OCI-LY3 (cell line): Measurements from ENCODE around the gene MAP3K5.

Experiments used
- H2AFZ ChIP-seq: fragments of 200-600, 300-600 bp; shearing (Covaris generic); 2 replicates; pipeline ENCODE4 v1.6.0; 2014; ENCODE audit warnings: antibody characterized with exemption, low read depth, low read length
- H3K27ac ChIP-seq: fragments of 200-600, 300-600 bp; sonication (generic); 2 replicates; pipeline ENCODE4 v1.5.1; 2014; ENCODE audit warnings: mild to moderate bottlenecking, low read length, moderate library complexity, mixed read lengths
- H3K27me3 ChIP-seq: fragments of 200-600, 300-600 bp; sonication (generic); 2 replicates; pipeline ENCODE4 v1.6.1; 2014; ENCODE audit warnings: low read depth, low read length, mixed read lengths
- H3K36me3 ChIP-seq: fragments of 200-600, 300-600 bp; sonication (generic); replicated peaks from 2 replicates; pipeline ENCODE3; 2014; ENCODE audit warnings: low read depth, low read length, mixed read lengths
- H3K4me1 ChIP-seq: fragments of 300-600, 200-600 bp; sonication (generic); 2 replicates; pipeline ENCODE4 v1.6.1; 2014; ENCODE audit warnings: low read length, mixed read lengths
- H3K4me2 ChIP-seq: fragments of 200-600, 300-600 bp; sonication (generic); 2 replicates; pipeline ENCODE4 v1.6.1; 2014; ENCODE audit warnings: low read length, mixed read lengths
- H3K4me3 ChIP-seq: fragments of 300-600, 200-600 bp; sonication (generic); 2 replicates; pipeline ENCODE4 v1.5.1; 2014; ENCODE audit warnings: antibody characterized with exemption, mild to moderate bottlenecking, low read length, moderate library complexity
- H3K79me2 ChIP-seq: fragments of 300-600, 200-600 bp; shearing (Covaris generic); 2 replicates; pipeline ENCODE4 v1.6.1; 2014; ENCODE audit warnings: mild to moderate bottlenecking, low read length, mixed read lengths
- H3K9ac ChIP-seq: fragments of 300-600, 200-600 bp; shearing (Covaris generic); 2 replicates; pipeline ENCODE4 v1.6.0; 2014; ENCODE audit warnings: mild to moderate bottlenecking, low read length, moderate library complexity
- H3K9me3 ChIP-seq: fragments of 200-600, 300-600 bp; shearing (Covaris generic); 2 replicates; pipeline ENCODE4 v1.6.1; 2014; ENCODE audit warnings: low read length, mixed read lengths; ENCODE audit not compliant: insufficient read depth
- H4K20me1 ChIP-seq: fragments of 200-600, 300-600 bp; sonication (generic); 2 replicates; pipeline ENCODE4 v1.6.1; 2016; ENCODE audit warnings: low read length, mixed read lengths; ENCODE audit not compliant: insufficient read depth
- CTCF ChIP-seq: fragments of 200-600, 300-600 bp; sonication (generic); IDR thresholded peaks from 2 replicates; pipeline ENCODE4 v1.5.1; 2014; ENCODE audit warnings: antibody characterized with exemption, low read length, low read depth
- EZH2phosphoT487 ChIP-seq: fragments of 200-600 bp; shearing (Covaris generic); IDR thresholded peaks from 2 replicates; pipeline ENCODE4 v1.6.1; 2018; ENCODE audit warnings: antibody characterized with exemption, mixed run types, low read depth

MAP3K5 gene

GRCh38 chr6:136826216-136826615, 33.9 kb upstream of the MAP3K5 start:
- Histone ChIP-seq H3K4me3 (no peak overlapping the region), H3K9me3 (no peaks in the 10 kb centered on the region), H3K79me2 (no peaks in the 10 kb centered on the region), H3K27me3 (no peaks in the 10 kb centered on the region), H3K9ac (no peak overlapping the region), H3K27ac (no peak overlapping the region), H2AFZ (no peak overlapping the region), H3K4me2 (no peak overlapping the region), H4K20me1 (no peaks in the 10 kb centered on the region), H3K36me3 (peaks cover 25% of the 10 kb centered on the region), H3K4me1 (peaks cover 4% of the 10 kb centered on the region; the same call in 1 of the 2 replicates)
- TF ChIP-seq EZH2phosphoT487 (no peak), CTCF (no peak)

- peak overlapping the region; percentile 72 for H3K9ac ChIP-seq
- H2AFZ ChIP-seq = no peak overlapping the region
- no peaks in the 10 kb centered on the region for H3K9me3 ChIP-seq
- H3K36me3 ChIP-seq = peaks cover 2% of the 10 kb centered on the region
- H3K27me3 ChIP-seq = no peaks in the 10 kb centered on the region
- no peak overlapping the region for H3K27ac ChIP-seq
- H3K4me2 ChIP-seq = peak overlapping the region; percentile 88
- H3K4me1 ChIP-seq = peaks cover 4% of the 10 kb centered on the region; the same call in 1 of the 2 replicates
- no peaks in the 10 kb centered on the region for H4K20me1 ChIP-seq
- H3K4me3 ChIP-seq = peak overlapping the region; percentile 86
- TF ChIP-seq CTCF = no peak
- no peak for TF ChIP-seq EZH2phosphoT487
- no peaks in the 10 kb centered on the region for H3K79me2 ChIP-seq
These were observed 30.9 kb upstream of the MAP3K5 start for GRCh38 chr6:136823128-136823660.

GRCh38 chr6:136822376-136823127, 30.3 kb upstream of the MAP3K5 start, which contains the start of gene PEX7:
Gene PEX7 (plus strand): TSS chr6:136822592. CDS start chr6:136822666, 74 bp downstream.
- TF ChIP-seq CTCF = peak; percentile 41
- TF ChIP-seq EZH2phosphoT487 = no peak
- Histone ChIP-seq H3K4me3 (peak within 1 kb of the TSS; percentile 86), H3K4me2 (peak within 1 kb of the TSS; percentile 88), H2AFZ (peak within 1 kb of the TSS; percentile 98), H4K20me1 (no peaks in the 10 kb centered on the region), H3K27ac (peak within 1 kb of the TSS; percentile 50), H3K27me3 (no peaks in the 10 kb centered on the region), H3K9me3 (no peaks in the 10 kb centered on the region), H3K36me3 (no peaks in the 10 kb centered on the region), H3K79me2 (no peaks in the 10 kb centered on the region), H3K9ac (peak within 1 kb of the TSS; percentile 72), H3K4me1 (peaks cover 4% of the 10 kb centered on the region; the same call in 1 of the 2 replicates)

- H3K27ac ChIP-seq = peak overlapping the region; percentile 27; the same call in 1 of the 2 replicates
- H3K9ac ChIP-seq = peak overlapping the region; percentile 72
- H3K9me3 ChIP-seq = no peaks in the 10 kb centered on the region
- peak overlapping the region; percentile 75 for H3K4me2 ChIP-seq
- H3K36me3 ChIP-seq = no peaks in the 10 kb centered on the region
- peak overlapping the region; percentile 98 for H2AFZ ChIP-seq
- no peaks in the 10 kb centered on the region for H4K20me1 ChIP-seq
- no peak for TF ChIP-seq CTCF
- no peak for TF ChIP-seq EZH2phosphoT487
- H3K27me3 ChIP-seq = no peaks in the 10 kb centered on the region
- peaks cover 4% of the 10 kb centered on the region; the same call in 1 of the 2 replicates for H3K4me1 ChIP-seq
- H3K4me3 ChIP-seq = peak overlapping the region; percentile 86
- no peaks in the 10 kb centered on the region for H3K79me2 ChIP-seq
These were observed 29.7 kb upstream of the MAP3K5 start for GRCh38 chr6:136822046-136822375.
